ENCODE measurements around the gene GARS1. TPM values are rescaled to one million over a fixed set of nuclear protein-coding genes. Genes with fewer than 3 reads are reported as not detected.
A peak's percentile ranks its signal among the peaks of the same experiment; 100 is the strongest.

GARS1 gene
- total RNA-seq, 1 donor from 2014 or later, result 95.9 TPM

DNA sequence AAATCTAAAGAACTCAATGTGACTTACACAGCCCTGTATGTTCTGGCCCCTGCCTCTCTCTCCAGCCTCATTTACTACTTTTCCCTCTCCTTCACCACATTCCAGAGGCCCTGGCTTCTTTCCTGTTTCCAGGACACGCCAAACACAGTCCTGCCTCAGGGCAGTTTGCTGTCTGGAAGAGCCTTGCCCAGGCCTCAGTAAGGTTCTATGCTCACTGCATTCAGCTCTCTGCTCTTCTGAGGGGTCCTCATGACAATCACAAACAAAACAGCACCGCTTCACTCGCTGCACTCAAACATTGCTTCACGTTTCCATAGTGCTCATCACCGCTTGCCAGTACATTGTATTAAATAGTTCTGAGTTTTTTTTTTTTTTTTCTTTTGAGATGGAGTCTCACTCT is 35.1 kb upstream of the GARS1 start:
- H3K27me3 ChIP-seq, result no peaks in the 10 kb centered on the region
- H3K27me3 Mint-ChIP-seq (ENCODE audit: insufficient read depth, low read depth), result peaks cover 2% of the 10 kb centered on the region

GRCh38 chr7:30561389-30561788 is 33.3 kb upstream of the GARS1 start:
- peak overlapping the region; percentile 42 for H2AFZ ChIP-seq (replicated peaks)
- no peaks in the 10 kb centered on the region for H3K27me3 ChIP-seq
- peak overlapping the region; percentile 29 for H3K27ac Mint-ChIP-seq
- H3K9me3 ChIP-seq (ENCODE audit: low read depth), result no peaks in the 10 kb centered on the region
- H3K4me1 ChIP-seq, result peaks cover 31% of the 10 kb centered on the region
- no peak overlapping the region for H3K4me3 ChIP-seq
- peaks cover 2% of the 10 kb centered on the region for H3K27me3 Mint-ChIP-seq (ENCODE audit: insufficient read depth, low read depth)
- no peaks in the 10 kb centered on the region for H3K79me2 ChIP-seq (ENCODE audit: low read depth)
- H3K36me3 Mint-ChIP-seq, result peaks cover 6% of the 10 kb centered on the region
- no peaks in the 10 kb centered on the region for H3K9me3 Mint-ChIP-seq
- no peak overlapping the region for H3K4me2 ChIP-seq
- H3K36me3 ChIP-seq, result no peaks in the 10 kb centered on the region
- no peak overlapping the region for H3K27ac ChIP-seq
- H3K4me3 Mint-ChIP-seq, result no peak overlapping the region
- DNase-seq (ENCODE audit: low spot score), result no peak
- peaks cover 24% of the 10 kb centered on the region for H3F3A ChIP-seq (ENCODE audit: low read depth)
- no peak for TF ChIP-seq CTCF (IDR thresholded peaks at IDR 0.05)
- TF ChIP-seq EZH2 (IDR thresholded peaks at IDR 0.05), result no peak
- H4K20me1 ChIP-seq (ENCODE audit: low read depth), result no peaks in the 10 kb centered on the region
- H3K4me1 Mint-ChIP-seq, result peaks cover 36% of the 10 kb centered on the region
- no peak overlapping the region for H3K9ac ChIP-seq

More for the DNA sequence above, 35.1 kb upstream of the GARS1 start:
- Histone ChIP-seq H3F3A (ENCODE audit: low read depth) (peaks cover 29% of the 10 kb centered on the region), H3K4me2 (no peak overlapping the region), H3K36me3 (no peaks in the 10 kb centered on the region), H2AFZ (replicated peaks) (no peak overlapping the region), H3K79me2 (ENCODE audit: low read depth) (no peaks in the 10 kb centered on the region), H3K4me1 (peaks cover 40% of the 10 kb centered on the region), H4K20me1 (ENCODE audit: low read depth) (no peaks in the 10 kb centered on the region), H3K27ac (no peak overlapping the region), H3K9ac (no peak overlapping the region), H3K9me3 (ENCODE audit: low read depth) (no peaks in the 10 kb centered on the region), H3K4me3 (no peak overlapping the region)
- TF ChIP-seq EZH2 (IDR thresholded peaks at IDR 0.05), result no peak
- TF ChIP-seq CTCF (IDR thresholded peaks at IDR 0.05), result no peak
- no peak for TF ChIP-seq EZH2phosphoT487 (IDR thresholded peaks at IDR 0.05)
- Mint-ChIP-seq H3K9me3 (peaks cover 2% of the 10 kb centered on the region), H3K4me1 (peaks cover 42% of the 10 kb centered on the region), H3K27ac (no peak overlapping the region), H3K4me3 (no peak overlapping the region), H3K36me3 (peaks cover 12% of the 10 kb centered on the region)
- DNase-seq (ENCODE audit: low spot score), result no peak

DNA sequence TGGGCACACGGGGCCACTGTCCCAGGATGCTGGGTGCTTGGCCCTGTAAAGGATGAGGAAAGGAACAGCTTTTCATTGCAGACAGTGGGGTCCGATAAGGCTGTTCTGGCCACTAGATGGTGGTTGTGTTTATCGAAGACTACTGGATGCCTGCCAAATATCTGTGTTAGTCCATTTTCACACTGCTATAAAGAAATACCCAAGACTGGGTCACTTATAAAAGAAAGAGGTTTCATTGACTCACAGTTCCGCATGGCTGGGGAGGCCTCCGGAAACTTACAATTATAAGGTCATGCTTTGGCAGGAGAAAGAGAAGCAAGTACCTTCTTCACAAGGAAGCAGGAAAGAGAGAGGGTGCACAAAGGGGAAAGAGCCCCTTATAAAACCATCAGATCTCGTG is 32.2 kb upstream of the GARS1 start:
- no peak overlapping the region for H2AFZ ChIP-seq (replicated peaks)
- peaks cover 6% of the 10 kb centered on the region for H3K36me3 Mint-ChIP-seq
- no peak overlapping the region for H3K4me2 ChIP-seq
- no peaks in the 10 kb centered on the region for H3K27me3 ChIP-seq
- DNase-seq (ENCODE audit: low spot score), result no peak
- H3K9me3 ChIP-seq (ENCODE audit: low read depth), result no peaks in the 10 kb centered on the region
- TF ChIP-seq EZH2 (IDR thresholded peaks at IDR 0.05) (no peak), CTCF (IDR thresholded peaks at IDR 0.05) (peak; percentile 6), EZH2phosphoT487 (IDR thresholded peaks at IDR 0.05) (no peak)
- H3K79me2 ChIP-seq (ENCODE audit: low read depth), result no peaks in the 10 kb centered on the region
- H3K36me3 ChIP-seq, result no peaks in the 10 kb centered on the region
- H4K20me1 ChIP-seq (ENCODE audit: low read depth), result no peaks in the 10 kb centered on the region
- H3K27ac Mint-ChIP-seq, result no peak overlapping the region
- H3K4me3 Mint-ChIP-seq, result no peak overlapping the region
- no peak overlapping the region for H3K9ac ChIP-seq
- H3K4me1 ChIP-seq, result peaks cover 22% of the 10 kb centered on the region
- no peak overlapping the region for H3K27ac ChIP-seq
- peaks cover 12% of the 10 kb centered on the region for H3F3A ChIP-seq (ENCODE audit: low read depth)
- peaks cover 36% of the 10 kb centered on the region for H3K4me1 Mint-ChIP-seq
- H3K4me3 ChIP-seq, result no peak overlapping the region
- H3K27me3 Mint-ChIP-seq (ENCODE audit: insufficient read depth, low read depth), result peaks cover 2% of the 10 kb centered on the region
- no peaks in the 10 kb centered on the region for H3K9me3 Mint-ChIP-seq
